ENCODE results near the gene ZNF264. TPM values are rescaled to one million over a fixed set of nuclear protein-coding genes. Genes with fewer than 3 reads are reported as not detected.

The ZNF264 gene
- total RNA-seq, 1 experiment from 2014 or later = 44.1 TPM

DNA sequence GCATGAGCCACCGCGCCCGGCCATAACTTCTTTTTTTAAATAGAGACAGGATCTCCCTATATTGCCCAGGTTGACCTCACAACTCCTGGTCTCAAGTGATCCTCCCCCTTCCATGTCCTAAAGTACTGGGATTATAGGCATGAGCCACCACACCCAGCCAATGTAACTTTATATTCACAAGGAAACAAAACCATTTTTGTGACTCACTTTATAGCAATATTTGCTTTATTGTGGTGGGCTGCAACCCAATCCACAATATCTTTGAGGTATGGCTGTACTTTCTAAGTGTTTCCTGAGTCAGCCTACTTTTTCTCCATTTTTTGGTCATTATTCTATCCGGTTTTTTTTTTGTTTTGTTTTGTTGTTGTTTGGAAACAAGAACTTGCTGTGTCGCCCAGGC lies 38.4 kb upstream of the ZNF264 start:
- H3K9me3 ChIP-seq (ENCODE audit: low read length) = no peaks in the 10 kb centered on the region; the same call in 1 of the 2 replicates
- H3K4me3 ChIP-seq (ENCODE audit: low read length) = no peak overlapping the region
- H3K4me2 ChIP-seq (ENCODE audit: low read length) = peak overlapping the region; percentile 34; the same call in 1 of the 2 replicates
- no peaks in the 10 kb centered on the region for H3K9me2 ChIP-seq (replicated peaks; ENCODE audit: low read length)
- H3K9ac ChIP-seq (ENCODE audit: low read length) = no peak overlapping the region
- peaks cover 11% of the 10 kb centered on the region; the same call in 1 of the 2 replicates for H3K4me1 ChIP-seq (ENCODE audit: insufficient read depth, low read length)
- TF ChIP-seq EZH2 (IDR thresholded peaks at IDR 0.05; ENCODE audit: low read length, unreplicated experiment) (no peak), CTCF (conservative IDR thresholded peaks at IDR 0.05; ENCODE audit: low read depth, low read length) (no peak), EZH2phosphoT487 (IDR thresholded peaks at IDR 0.05; ENCODE audit: borderline replicate concordance, low read length) (no peak)
- ChIA-PET POLR2A (ENCODE audit: unreplicated experiment) (no interaction called here), CTCF (no interaction called here)
- no peaks in the 10 kb centered on the region for H3F3A ChIP-seq (ENCODE audit: low read length, unreplicated experiment)
- no peak overlapping the region for H2AFZ ChIP-seq (ENCODE audit: low read length)
- peak; percentile 88 for ATAC-seq
- H3K27me3 ChIP-seq (ENCODE audit: low read length) = no peaks in the 10 kb centered on the region; the same call in 1 of the 2 replicates
- H3K27ac ChIP-seq (ENCODE audit: low read length) = peak overlapping the region; percentile 42
- H3K36me3 ChIP-seq (ENCODE audit: low read depth, low read length) = 0 out of 2 replicates have a peak, but pooled peaks cover 2% of the 10 kb centered on the region
- peak; percentile 89 for DNase-seq
- no peaks in the 10 kb centered on the region for H4K20me1 ChIP-seq (ENCODE audit: low read length)
- intact Hi-C loops (cut with micrococcal nuclease) = no loop called here
- no TSS peak for BruUV-seq (replicated peaks)
- H3K79me2 ChIP-seq (ENCODE audit: low read length) = no peaks in the 10 kb centered on the region

GRCh38 chr19:57161985-57162539 lies 29.2 kb upstream of the ZNF264 start:
- TF ChIP-seq EZH2phosphoT487 (IDR thresholded peaks at IDR 0.05; ENCODE audit: borderline replicate concordance, low read length) (no peak), EZH2 (IDR thresholded peaks at IDR 0.05; ENCODE audit: low read length, unreplicated experiment) (no peak), CTCF (conservative IDR thresholded peaks at IDR 0.05; ENCODE audit: low read depth, low read length) (no peak)
- H3K36me3 ChIP-seq (ENCODE audit: low read depth, low read length) = no peaks in the 10 kb centered on the region
- H3K4me1 ChIP-seq (ENCODE audit: insufficient read depth, low read length) = no peaks in the 10 kb centered on the region
- intact Hi-C loops (cut with micrococcal nuclease) = no loop called here
- H3K27me3 ChIP-seq (ENCODE audit: low read length) = no peaks in the 10 kb centered on the region
- ChIA-PET CTCF (no interaction called here), POLR2A (ENCODE audit: unreplicated experiment) (no interaction called here)
- no peaks in the 10 kb centered on the region for H3K79me2 ChIP-seq (ENCODE audit: low read length)
- no peak for DNase-seq
- no peak overlapping the region for H3K4me2 ChIP-seq (ENCODE audit: low read length)
- no peaks in the 10 kb centered on the region for H3K9me2 ChIP-seq (replicated peaks; ENCODE audit: low read length)
- H3K9ac ChIP-seq (ENCODE audit: low read length) = no peak overlapping the region
- no peaks in the 10 kb centered on the region for H3K9me3 ChIP-seq (ENCODE audit: low read length)
- H3F3A ChIP-seq (ENCODE audit: low read length, unreplicated experiment) = no peaks in the 10 kb centered on the region
- H3K27ac ChIP-seq (ENCODE audit: low read length) = no peak overlapping the region
- no peak overlapping the region for H2AFZ ChIP-seq (ENCODE audit: low read length)
- no peaks in the 10 kb centered on the region for H4K20me1 ChIP-seq (ENCODE audit: low read length)
- ATAC-seq = no peak
- no TSS peak for BruUV-seq (replicated peaks)
- no peak overlapping the region for H3K4me3 ChIP-seq (ENCODE audit: low read length)

DNA sequence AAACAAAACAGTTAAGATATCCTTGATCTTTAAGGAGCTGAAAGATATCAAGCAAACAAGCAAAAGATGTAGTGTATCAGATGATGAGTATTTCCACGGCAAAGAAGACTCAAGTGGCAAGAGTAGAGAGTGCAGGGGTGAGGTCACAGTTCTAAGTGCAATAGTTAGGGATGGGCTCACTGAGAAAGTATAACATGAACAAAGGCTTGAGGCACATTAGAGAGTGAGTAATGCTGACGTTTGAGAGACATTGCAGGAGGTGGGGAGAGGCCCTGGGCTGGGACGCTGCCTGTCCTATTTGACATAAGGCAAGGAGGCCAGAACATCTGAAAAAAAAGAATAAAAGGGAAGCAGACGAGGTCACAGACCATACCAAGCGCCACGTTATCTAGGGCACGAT lies 25.5 kb upstream of the ZNF264 start:
- ATAC-seq (peak; percentile 51; the same call in 1 of the 2 replicates), DNase-seq (peak; percentile 62)
- H3K79me2 ChIP-seq (ENCODE audit: low read length) = no peaks in the 10 kb centered on the region
- TF ChIP-seq EZH2 (IDR thresholded peaks at IDR 0.05; ENCODE audit: low read length, unreplicated experiment) (no peak), CTCF (conservative IDR thresholded peaks at IDR 0.05; ENCODE audit: low read depth, low read length) (no peak), EZH2phosphoT487 (IDR thresholded peaks at IDR 0.05; ENCODE audit: borderline replicate concordance, low read length) (no peak)
- no peaks in the 10 kb centered on the region for H3K27me3 ChIP-seq (ENCODE audit: low read length)
- no peak overlapping the region for H3K4me3 ChIP-seq (ENCODE audit: low read length)
- H2AFZ ChIP-seq (ENCODE audit: low read length) = no peak overlapping the region
- H3K9me3 ChIP-seq (ENCODE audit: low read length) = no peaks in the 10 kb centered on the region
- no TSS peak for BruUV-seq (replicated peaks)
- no peaks in the 10 kb centered on the region for H3K9me2 ChIP-seq (replicated peaks; ENCODE audit: low read length)
- H4K20me1 ChIP-seq (ENCODE audit: low read length) = no peaks in the 10 kb centered on the region
- no peak overlapping the region for H3K4me2 ChIP-seq (ENCODE audit: low read length)
- H3K36me3 ChIP-seq (ENCODE audit: low read depth, low read length) = no peaks in the 10 kb centered on the region
- no peaks in the 10 kb centered on the region for H3F3A ChIP-seq (ENCODE audit: low read length, unreplicated experiment)
- intact Hi-C loops (cut with micrococcal nuclease) = no loop called here
- ChIA-PET CTCF (no interaction called here), POLR2A (ENCODE audit: unreplicated experiment) (no interaction called here)
- no peak overlapping the region for H3K27ac ChIP-seq (ENCODE audit: low read length)
- H3K4me1 ChIP-seq (ENCODE audit: insufficient read depth, low read length) = no peaks in the 10 kb centered on the region
- H3K9ac ChIP-seq (ENCODE audit: low read length) = no peak overlapping the region

Data from PC-3 (cell line).